Head of caudate nucleus (tissue), 42 donors: ENCODE results near the gene CIB4.
A peak's percentile ranks its signal among the peaks of the same experiment; 100 is the strongest.

ENCODE experiments used
- DNase-seq, 42 donors: peaks; one replicate each; pipeline versions ENCODE4 v3.0.0 to v3.0.0-alpha.2; 2020 to 2021; ENCODE audit warnings: mixed read lengths in 7 of 42
- intact Hi-C: fragments of 100-400 bp; cut with DNase I; formaldehyde crosslinking; loops from one replicate; pipeline ENCODE4 v1.15.0; 2022

CIB4 gene

GRCh38 chr2:26598336-26598995, 42.7 kb downstream of the CIB4 start:
- intact Hi-C loops, result no loop called here
- DNase-seq, result peak in 6 of 42 donors; percentile 1 to 34 (median 12)

GRCh38 chr2:26597197-26597596, 44.0 kb downstream of the CIB4 start:
- DNase-seq, result no peak
- intact Hi-C loops, result no loop called here

- intact Hi-C loops, result no loop called here
- DNase-seq, result peak in 4 of 42 donors; percentile 0 to 13 (median 2)
Observed at GRCh38 chr2:26595146-26595545, 46.0 kb downstream of the CIB4 start.

DNA sequence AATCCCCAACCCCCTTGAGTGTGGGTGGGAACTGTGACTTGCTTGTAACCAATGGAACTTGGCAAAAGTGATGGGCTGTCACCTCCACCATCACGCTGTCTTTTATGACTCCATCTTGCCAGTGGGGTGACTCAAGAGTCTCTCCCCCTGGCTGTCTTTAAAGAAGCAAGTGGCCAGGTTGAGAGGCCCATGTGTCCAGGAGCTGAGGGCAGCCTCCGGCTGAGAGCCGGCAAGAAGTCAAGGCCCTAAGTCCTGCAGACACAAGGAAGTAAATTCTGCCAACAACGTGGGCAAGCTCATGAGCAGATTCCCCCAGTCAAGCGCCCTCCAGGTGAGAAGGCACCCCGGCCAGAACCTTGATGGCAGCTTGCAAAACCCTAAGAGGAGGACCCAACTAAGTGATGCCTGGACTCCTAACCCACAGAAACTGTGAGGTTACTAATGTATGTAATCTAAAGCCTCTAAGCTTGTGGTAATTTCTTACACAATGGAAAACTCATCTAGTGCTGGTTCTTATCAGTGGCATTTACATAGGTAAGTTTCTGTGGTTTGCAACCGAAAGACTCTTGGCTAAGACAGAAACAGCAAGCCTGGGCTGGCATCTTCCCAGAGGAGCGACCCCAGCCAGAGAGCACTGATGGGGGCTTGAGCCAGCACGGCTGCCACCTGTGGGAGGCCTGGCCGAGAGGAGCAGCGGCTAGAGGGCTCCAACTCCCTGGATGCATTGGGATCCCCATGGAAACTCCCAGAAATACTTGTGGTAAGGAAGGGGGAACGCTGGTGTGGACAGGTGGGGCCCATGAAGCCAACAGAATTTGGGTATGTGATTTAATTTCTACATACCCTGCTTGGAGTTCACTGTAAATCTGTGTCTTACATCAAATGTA, 49.3 kb downstream of the CIB4 start:
- DNase-seq, result peak in 7 of 42 donors; percentile 4 to 25 (median 7)
- intact Hi-C loops, result no loop called here

DNA sequence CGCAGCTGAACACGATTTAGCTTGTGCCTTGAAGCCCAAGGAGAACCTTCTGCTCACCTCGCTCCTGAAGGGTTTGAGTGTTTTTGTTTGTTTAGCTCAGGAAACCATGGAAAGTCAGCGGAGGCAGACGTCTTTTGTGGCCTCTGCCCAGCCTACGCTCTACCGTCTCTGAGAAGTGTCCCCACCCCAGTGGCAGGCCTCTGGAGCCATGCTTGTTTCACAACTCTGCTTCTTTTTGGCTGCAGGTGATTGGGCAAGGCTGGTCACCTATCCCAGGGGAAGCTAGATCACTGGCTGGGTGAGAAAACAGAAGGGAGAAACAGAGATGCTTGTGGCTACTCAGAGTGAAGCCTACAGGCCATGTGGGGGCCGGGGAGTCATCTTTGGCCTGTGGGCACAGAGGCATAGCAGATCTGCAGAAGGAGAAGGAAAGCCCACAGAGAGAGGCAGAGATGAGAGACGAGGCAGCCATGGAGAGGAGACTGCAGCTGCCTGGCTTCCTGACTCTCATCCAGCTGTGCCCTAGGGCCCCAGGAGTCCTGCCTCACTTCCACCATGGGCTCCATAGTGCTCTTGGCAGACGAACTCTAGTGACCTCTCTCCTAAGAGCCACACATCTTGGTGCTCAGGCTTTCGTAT, 50.1 kb downstream of the CIB4 start:
- intact Hi-C loops, result no loop called here
- peak in 3 of 42 donors; percentile 1 to 25 (median 2) for DNase-seq

- intact Hi-C loops, result no loop called here
- peak in 1 of 42 donors; percentile 1 for DNase-seq
Observed at GRCh38 chr2:26590508-26590907, 50.7 kb downstream of the CIB4 start.

- intact Hi-C loops, result no loop called here
- peak in 3 of 42 donors; percentile 3 to 9 (median 4) for DNase-seq
Observed at GRCh38 chr2:26588576-26588975, 52.6 kb downstream of the CIB4 start.

DNA sequence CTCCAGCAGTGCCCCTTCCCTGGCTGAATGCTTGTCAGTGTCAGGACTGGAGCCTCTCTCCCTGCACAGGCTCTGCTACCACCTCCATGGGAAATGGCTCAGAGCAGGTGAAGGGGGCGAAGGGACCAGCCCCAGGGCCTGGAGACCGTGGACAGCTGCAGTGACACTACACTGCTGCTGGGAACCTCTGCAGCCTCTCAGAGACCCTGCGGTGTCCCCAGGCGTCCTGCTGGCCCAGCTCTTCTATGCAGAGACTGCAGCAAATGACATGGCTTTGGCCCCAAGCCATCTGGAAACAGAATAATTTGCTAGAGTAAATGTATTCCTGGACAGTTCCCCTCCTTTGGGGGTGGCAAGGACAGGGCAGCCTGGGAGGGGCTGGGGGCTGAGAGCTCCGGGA, 53.2 kb downstream of the CIB4 start:
- peak in 5 of 42 donors; percentile 4 to 22 (median 9) for DNase-seq
- intact Hi-C loops, result no loop called here

DNA sequence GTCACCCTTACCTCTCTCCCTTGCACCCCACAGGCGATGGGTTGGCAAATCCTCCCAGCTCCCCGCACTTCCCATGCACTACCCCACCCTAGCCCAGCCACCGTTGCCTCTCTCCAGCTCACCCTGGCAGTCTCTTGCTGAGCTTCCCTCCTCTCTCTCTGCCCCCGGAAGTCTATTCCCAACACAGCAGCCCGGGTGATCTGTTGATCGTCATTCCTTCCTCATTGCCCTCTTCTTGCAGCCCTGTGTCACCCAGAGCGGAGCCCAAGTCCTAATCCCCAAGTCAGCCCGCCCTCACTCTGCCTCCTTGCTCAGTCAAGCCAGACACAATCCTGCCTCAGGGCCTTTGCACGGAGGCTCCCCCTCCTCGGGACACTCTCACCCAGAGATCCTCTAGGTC, 55.2 kb downstream of the CIB4 start:
- intact Hi-C loops, result no loop called here
- peak in 7 of 42 donors; percentile 2 to 22 (median 8) for DNase-seq

GRCh38 chr2:26585100-26585499, 56.1 kb downstream of the CIB4 start:
- peak in 6 of 42 donors; percentile 9 to 28 (median 12) for DNase-seq
- intact Hi-C loops, result no loop called here

DNA sequence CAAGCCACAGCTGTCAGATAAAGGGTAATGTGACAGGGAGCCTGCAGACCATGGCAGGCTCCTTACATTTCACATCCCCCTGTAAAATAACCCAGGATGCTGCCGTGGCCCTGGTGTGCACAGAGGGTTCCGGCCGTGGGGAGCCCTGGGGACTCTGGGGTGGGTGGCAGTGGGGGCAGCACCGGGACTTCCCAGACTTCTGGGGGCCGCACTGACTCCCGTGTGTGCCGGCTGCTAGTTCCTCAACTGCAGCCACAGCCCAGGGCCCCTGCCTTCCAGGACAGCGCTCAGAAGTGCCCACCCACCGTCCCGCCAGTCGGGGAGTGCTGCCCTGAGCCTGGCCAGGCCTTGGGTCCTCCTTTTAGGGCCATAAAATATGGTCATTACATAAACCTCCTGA, 56.5 kb downstream of the CIB4 start:
- intact Hi-C loops, result no loop called here
- peak in 3 of 42 donors; percentile 5 to 13 (median 5) for DNase-seq

DNA sequence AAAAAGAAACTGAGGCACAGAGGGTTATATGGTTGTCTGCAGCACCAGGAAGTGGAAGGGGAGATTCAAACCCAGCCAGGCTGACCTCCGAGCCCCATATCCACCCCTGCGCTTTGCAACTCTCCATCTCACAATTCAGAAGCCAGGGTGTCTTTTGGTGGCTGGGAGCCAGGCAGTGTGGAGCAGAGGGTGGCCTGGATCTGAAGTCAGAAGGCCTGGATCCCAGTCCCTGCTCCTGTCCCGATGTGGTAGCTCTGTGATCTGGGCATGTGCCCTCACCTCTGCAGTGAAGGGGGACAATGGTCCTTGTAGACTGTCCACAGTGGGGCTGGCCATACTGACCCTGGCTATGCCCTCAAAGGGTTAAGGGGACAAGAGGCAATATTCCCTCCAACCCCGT, 57.0 kb downstream of the CIB4 start:
- intact Hi-C loops, result no loop called here
- peak in 4 of 42 donors; percentile 0 to 6 (median 4) for DNase-seq

DNA sequence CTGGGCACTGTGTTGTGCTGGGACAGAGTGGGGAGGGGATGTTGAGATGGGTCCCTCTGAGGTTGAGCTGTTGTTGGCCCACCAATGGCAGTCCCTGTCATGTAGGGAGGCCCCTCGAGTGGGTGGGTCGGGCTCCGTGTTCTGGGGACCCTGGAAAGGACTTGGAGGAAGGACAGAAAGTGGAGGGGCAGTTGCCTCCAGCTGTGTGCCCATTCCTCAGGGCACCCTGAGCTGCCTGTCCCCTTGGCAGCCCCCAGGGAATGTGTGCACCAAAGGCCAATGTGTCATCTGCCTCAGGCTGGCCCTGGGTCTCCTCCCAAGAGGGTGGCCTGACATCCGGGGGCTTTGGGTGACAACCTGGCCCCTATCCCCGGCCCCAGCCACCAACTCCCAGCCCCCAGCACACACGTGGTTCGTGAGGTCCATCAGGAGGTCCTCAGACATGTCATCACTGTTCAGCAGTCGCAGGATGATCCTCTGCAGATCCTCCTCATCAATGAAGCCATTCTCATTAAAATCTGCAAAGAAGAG, 57.7 kb downstream of the CIB4 start:
- intact Hi-C loops, result no loop called here
- DNase-seq, result peak in 5 of 42 donors; percentile 1 to 23 (median 7)

DNA sequence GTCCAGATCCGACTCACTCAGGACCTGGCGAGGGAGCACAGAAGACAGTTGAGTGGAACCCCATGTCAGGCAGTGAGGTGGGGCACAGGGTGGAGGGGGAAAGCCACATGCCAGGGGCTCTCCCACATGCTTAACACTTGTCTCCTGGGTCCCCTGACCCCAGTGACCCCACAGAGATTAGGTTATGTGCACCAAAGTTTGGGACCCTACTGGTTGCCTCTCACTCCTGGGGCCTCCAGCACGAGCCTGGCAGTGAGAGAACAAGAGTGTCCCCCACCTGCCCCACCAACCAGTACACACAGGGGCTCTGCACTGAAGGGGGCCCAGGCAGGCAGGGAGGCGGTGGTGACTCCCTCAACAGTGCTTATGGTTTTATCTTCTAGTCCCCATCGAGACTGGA, 58.3 kb downstream of the CIB4 start:
- peak in 6 of 42 donors; percentile 3 to 37 (median 7) for DNase-seq
- intact Hi-C loops, result no loop called here

DNA sequence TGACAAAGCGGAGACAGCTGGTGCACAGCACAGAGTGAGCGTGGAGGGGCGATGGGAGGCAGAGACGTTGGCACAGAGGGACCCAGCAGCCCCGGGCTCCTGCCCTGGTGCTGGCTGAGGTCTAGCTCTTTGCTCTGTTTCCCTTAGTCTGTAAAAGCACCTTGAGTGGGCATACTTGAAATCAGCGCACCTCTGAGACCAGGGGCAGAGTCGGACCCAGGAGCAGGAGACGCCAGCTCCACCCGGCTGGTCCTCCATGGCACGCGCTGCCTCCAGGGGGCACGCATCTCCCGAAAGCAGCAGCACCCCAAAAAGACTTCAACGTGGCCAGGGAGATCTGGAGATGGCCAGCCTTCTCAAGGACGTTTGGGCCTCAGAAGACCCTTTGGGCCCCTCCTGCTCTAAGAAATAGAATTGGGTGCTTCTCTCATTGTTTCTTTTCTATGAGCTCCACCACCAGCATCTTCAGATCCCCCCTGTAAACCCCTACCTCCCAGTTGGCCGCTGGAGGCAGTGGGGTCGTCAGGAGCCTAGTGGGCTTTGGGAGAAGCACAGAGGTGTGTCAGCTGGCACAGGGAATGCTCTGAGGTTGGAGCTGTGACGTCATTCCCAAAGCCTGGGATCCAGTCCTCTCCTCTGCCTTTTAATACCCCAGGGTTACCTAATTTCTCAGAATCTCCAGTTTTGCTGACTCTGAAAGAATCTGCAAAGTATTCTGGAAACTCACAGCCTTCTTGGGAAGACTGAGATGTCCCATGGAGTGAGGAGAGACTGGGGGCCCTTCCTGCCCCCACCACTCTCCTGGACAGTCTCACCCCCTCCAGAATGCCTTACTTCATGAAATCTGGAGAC, 58.9 kb downstream of the CIB4 start:
- peak in 8 of 42 donors; percentile 1 to 19 (median 4) for DNase-seq
- intact Hi-C loops, result no loop called here

- DNase-seq, result peak in 7 of 42 donors; percentile 3 to 34 (median 12)
- intact Hi-C loops, result no loop called here
Observed at GRCh38 chr2:26581266-26581990, 59.7 kb downstream of the CIB4 start.

DNA sequence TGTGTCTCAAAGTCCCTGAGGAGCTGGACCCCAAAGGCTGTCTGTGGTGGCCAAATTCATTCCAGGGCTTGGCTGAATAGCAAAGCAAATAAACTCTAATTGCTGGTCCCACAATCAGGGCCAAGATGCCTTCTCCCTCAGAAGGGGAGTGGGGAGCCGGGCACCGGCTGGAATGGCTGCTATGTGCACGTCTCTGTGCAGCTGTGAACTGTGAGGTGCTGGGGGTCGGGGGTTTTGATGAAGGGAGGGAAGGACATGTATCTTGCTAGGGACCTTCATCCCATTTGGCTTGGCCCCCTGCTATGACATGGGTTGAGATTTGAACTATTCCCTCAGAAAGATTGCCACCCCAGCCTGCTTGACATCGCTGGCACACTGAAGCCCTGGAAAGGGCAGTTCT, 60.4 kb downstream of the CIB4 start:
- intact Hi-C loops, result no loop called here
- DNase-seq, result peak in 7 of 42 donors; percentile 1 to 30 (median 5)

- intact Hi-C loops, result no loop called here
- DNase-seq, result peak in 6 of 42 donors; percentile 3 to 22 (median 7)
Observed at GRCh38 chr2:26580151-26580550, 61.0 kb downstream of the CIB4 start.
